Ovary (tissue), 9 donors: ENCODE results near the gene AQP10. TPM values are rescaled to one million over a fixed set of nuclear protein-coding genes. Genes with fewer than 3 reads are reported as not detected.

Source experiments
- DNase-seq, 5 donors: peaks; one replicate each; pipeline ENCODE4 v3.0.0-alpha.2; 2019 to 2020
- H3K27ac ChIP-seq, 2 donors: fragments of 200-600 bp; one replicate each; pipeline versions ENCODE4 v1.5.1 to v1.8.0; 2019 to 2022
- H3K27me3 ChIP-seq: fragments of 200-600 bp; one replicate; pipeline ENCODE4 v1.8.0; 2022
- H3K36me3 ChIP-seq: fragments of 200-600 bp; sonication (generic); one replicate; pipeline ENCODE4 v1.5.1; 2019
- H3K4me1 ChIP-seq: one replicate; pipeline ENCODE4 v1.8.1; 2013; ENCODE audit warnings: mild to moderate bottlenecking, moderate library complexity; ENCODE audit not compliant: insufficient read depth
- H3K4me3 ChIP-seq: fragments of 200-600 bp; sonication (generic); one replicate; pipeline ENCODE4 v1.5.1; 2017
- H3K9me3 ChIP-seq, 2 donors: fragments of 200-600 bp in 1 of 2; sonication (generic) in 1 of 2; one replicate each; pipeline versions ENCODE4 v1.5.1 to v1.8.1; 2013 to 2019; ENCODE audit warnings: mild to moderate bottlenecking in 1 of 2, moderate library complexity in 1 of 2
- EP300 ChIP-seq: sonication (generic); formaldehyde crosslinking; IDR thresholded peaks from one replicate; pipeline ENCODE4 v1.6.1; 2017; ENCODE audit warnings: antibody characterized with exemption
- POLR2A ChIP-seq: fragments of 450-650 bp; IDR thresholded peaks from one replicate; pipeline ENCODE4 v1.6.1; 2017; ENCODE audit warnings: antibody characterized with exemption, mild to moderate bottlenecking, moderate library complexity
- WGBS, 3 donors: extraction: QIAGEN DNeasy Blood & Tissue Kit in 1 of 3; methylation state at CpG; one replicate each; pipeline versions ENCODE4 v1.1.5 to v1.1.7; 2013 to 2017; 5-methylcytosine and 5-hydroxymethylcytosine counted together
- intact Hi-C, 4 donors: fragments of 100-400 bp; cut with DNase I; formaldehyde crosslinking; loops; one replicate each; pipeline versions ENCODE4 v1.11.0 to v1.15.1; 2022 to 2023
- polyA plus RNA-seq, 2 donors: library from polyadenylated mRNA; stranded (reverse); fragments of 200-250 nt in 1 of 2; fragments of 350-450 nt in 1 of 2; fragmentation: Illumina TruSeq in 1 of 2; extraction: RNeasy Lipid Tissue Mini Kit (QIAGEN cat#74804) in 1 of 2; gene quantifications; one replicate each; pipeline ENCODE4 v1.2.3, GENCODE V29; 2013 to 2014
- total RNA-seq, 7 donors: library from RNA; depleted of rRNA in 2 of 7; stranded (reverse); fragments of >200 nt in 2 of 7; fragmentation: NEBNext Ultra II Directional in 3 of 7; extraction: Animal tissue kit (Norgen Biotek cat#: 25700) in 3 of 7; gene quantifications; one replicate each; pipeline versions ENCODE4 v1.1.0 to v1.2.4, GENCODE V29; 2016 to 2023
- TF ChIP-seq, protein P1 (sequence below), 3 donors: fragments of 450-650 bp in 2 of 3; fragments of 200-600 bp in 1 of 3; IDR thresholded peaks; one replicate each; pipeline versions ENCODE4 v1.5.1 to v1.8.0; 2016 to 2022; ENCODE audit warnings: antibody characterized with exemption in 3 of 3, mild to moderate bottlenecking in 1 of 3
- donor health status: DM: no; HTN: no; CAD: no; lungs with moderate emphysema.
- donor health status: DM: no; HTN: no; CAD: no.
- donor health status: Bipolar disorder and iron deficiency.
- donor health status: DM: yes; HTN: yes; CAD: no.
- donor health status: DM: no; HTN: no; CAD: no.
- donor health status: DM: yes; HTN: yes; CAD: no.

AQP10 gene
- total and polyA plus RNA-seq, 9 donors = 0.13 to 1.0 (median 0.23) TPM; not detected in 6

DNA sequence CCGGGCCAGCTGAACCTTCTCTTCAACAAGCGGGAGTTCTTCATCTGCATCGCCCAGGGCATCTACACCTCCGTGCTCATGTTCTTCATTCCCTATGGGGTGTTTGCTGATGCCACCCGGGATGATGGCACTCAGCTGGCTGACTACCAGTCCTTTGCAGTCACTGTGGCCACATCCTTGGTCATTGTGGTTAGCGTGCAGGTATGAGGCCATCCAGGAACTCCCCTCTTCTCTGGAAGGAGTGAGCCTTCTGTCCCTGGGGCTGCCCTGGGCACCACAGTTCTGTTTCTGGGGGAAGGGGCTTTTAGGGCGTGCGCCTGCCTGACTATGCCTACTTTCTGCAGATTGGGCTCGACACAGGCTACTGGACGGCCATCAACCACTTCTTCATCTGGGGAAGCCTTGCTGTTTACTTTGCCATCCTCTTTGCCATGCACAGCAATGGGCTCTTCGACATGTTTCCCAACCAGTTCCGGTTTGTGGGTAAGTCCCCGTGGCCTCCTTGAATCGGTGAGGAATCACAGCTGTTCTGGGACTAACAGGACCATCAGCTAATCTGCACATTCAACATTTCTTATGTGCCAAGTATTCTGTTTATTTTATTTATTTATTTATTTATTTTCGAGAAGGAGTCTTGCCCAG lies 25.5 kb downstream of the AQP10 start:
- Histone ChIP-seq H3K4me1 (no peaks in the 10 kb centered on the region), H3K27me3 (no peaks in the 10 kb centered on the region), H3K27ac (no peak overlapping the region), H3K4me3 (no peak overlapping the region), H3K9me3 (no peaks in the 10 kb centered on the region), H3K36me3 (no peaks in the 10 kb centered on the region)
- no peak for DNase-seq
- 88 to 91% (median 88%) methylated on average over 15 of the region's 15 CpGs for WGBS, 3 donors
- intact Hi-C loops = no loop called here
- TF ChIP-seq POLR2A (no peak), EP300 (no peak)
- TF ChIP-seq, protein P1, sequence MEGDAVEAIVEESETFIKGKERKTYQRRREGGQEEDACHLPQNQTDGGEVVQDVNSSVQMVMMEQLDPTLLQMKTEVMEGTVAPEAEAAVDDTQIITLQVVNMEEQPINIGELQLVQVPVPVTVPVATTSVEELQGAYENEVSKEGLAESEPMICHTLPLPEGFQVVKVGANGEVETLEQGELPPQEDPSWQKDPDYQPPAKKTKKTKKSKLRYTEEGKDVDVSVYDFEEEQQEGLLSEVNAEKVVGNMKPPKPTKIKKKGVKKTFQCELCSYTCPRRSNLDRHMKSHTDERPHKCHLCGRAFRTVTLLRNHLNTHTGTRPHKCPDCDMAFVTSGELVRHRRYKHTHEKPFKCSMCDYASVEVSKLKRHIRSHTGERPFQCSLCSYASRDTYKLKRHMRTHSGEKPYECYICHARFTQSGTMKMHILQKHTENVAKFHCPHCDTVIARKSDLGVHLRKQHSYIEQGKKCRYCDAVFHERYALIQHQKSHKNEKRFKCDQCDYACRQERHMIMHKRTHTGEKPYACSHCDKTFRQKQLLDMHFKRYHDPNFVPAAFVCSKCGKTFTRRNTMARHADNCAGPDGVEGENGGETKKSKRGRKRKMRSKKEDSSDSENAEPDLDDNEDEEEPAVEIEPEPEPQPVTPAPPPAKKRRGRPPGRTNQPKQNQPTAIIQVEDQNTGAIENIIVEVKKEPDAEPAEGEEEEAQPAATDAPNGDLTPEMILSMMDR (IDR thresholded peaks at IDR 0.05) = no peak

DNA sequence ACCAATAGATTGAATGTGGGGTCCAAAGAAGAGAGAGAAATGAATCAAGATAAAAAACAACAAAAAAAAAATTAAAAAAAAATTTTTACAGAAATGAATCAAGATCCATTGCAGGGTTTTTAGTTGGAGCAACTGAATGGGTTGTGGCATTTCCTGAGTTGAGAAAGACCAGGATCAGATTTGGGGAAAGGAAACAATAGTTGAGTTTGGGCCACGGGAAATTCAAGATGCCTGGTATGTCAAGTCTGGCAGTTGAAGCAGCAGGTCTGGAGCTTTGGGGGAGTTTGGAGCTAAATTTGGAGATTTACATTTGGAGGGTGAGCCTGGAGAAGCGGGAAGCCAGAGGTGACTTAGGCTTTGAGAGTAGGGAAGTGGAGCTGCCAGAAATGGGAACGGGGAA lies 27.1 kb downstream of the AQP10 start:
- no peak for DNase-seq
- WGBS, 3 donors = 33 to 62% (median 37%) methylated on average over 3 of the region's 3 CpGs
- no peaks in the 10 kb centered on the region for H3K36me3 ChIP-seq
- H3K27ac ChIP-seq = no peak overlapping the region
- no peaks in the 10 kb centered on the region for H3K9me3 ChIP-seq
- H3K4me1 ChIP-seq = peaks cover 6% of the 10 kb centered on the region
- no peak overlapping the region for H3K4me3 ChIP-seq
- intact Hi-C loops = no loop called here
- no peaks in the 10 kb centered on the region for H3K27me3 ChIP-seq
- TF ChIP-seq, protein P1 (IDR thresholded peaks at IDR 0.05) = no peak
- TF ChIP-seq POLR2A (no peak), EP300 (no peak)

DNA sequence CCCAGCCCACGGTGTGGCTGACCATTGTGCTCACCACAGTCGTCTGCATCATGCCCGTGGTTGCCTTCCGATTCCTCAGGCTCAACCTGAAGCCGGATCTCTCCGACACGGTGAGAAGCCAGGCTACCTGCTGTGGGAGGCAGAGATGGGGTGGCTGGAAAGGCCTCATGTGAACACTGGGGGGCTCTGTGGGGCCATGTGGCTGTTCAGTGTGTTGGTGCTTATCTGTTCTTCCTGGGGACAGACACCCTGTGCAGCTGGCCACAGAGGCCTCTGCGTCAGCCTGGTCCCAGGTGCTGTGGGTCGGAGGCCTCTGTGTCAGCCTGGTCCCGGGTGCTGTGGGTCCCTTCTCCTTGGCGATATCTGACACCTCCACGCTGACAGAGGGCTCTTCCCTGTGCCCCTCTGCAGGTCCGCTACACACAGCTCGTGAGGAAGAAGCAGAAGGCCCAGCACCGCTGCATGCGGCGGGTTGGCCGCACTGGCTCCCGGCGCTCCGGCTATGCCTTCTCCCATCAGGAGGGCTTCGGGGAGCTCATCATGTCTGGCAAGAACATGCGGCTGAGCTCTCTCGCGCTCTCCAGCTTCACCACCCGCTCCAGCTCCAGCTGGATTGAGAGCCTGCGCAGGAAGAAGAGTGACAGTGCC lies 27.7 kb downstream of the AQP10 start:
- no peak overlapping the region for H3K27ac ChIP-seq
- no peak for DNase-seq
- peaks cover 10% of the 10 kb centered on the region for H3K4me1 ChIP-seq
- H3K36me3 ChIP-seq = no peaks in the 10 kb centered on the region
- intact Hi-C loops = no loop called here
- TF ChIP-seq EP300 = no peak
- no peak for TF ChIP-seq POLR2A
- TF ChIP-seq, protein P1 (IDR thresholded peaks at IDR 0.05) = no peak
- H3K4me3 ChIP-seq = no peak overlapping the region
- no peaks in the 10 kb centered on the region for H3K27me3 ChIP-seq
- H3K9me3 ChIP-seq = no peaks in the 10 kb centered on the region
- WGBS, 3 donors = 84 to 93% (median 87%) methylated on average over 27 of the region's 27 CpGs

DNA sequence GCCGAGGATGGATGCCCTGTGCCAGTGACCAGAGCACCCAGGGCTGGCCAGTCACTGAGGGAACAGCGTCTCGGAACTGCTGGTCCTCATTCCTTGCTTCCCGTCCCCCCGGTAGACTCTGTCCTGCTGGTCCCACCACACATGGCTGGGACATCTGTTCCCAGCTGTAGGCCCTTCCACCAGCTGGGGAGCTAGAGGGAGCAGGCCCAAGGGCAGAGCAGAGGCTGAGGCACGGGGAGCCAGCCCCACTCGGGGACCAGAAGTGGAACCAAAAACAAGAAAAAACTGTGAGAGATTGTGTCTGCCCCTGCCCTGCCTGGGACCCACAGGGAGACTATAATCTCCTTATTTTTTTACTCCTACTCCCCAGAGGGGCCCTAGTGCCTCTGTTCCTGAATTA lies 28.2 kb downstream of the AQP10 start:
- DNase-seq = no peak
- no peaks in the 10 kb centered on the region for H3K9me3 ChIP-seq
- H3K27ac ChIP-seq = no peak overlapping the region
- no peaks in the 10 kb centered on the region for H3K36me3 ChIP-seq
- TF ChIP-seq EP300 (no peak), POLR2A (no peak)
- TF ChIP-seq, protein P1 (IDR thresholded peaks at IDR 0.05) = no peak
- intact Hi-C loops = no loop called here
- 39 to 62% (median 55%) methylated on average over 5 to 7 of the region's 7 CpGs for WGBS, 3 donors
- H3K4me1 ChIP-seq = peaks cover 12% of the 10 kb centered on the region
- no peaks in the 10 kb centered on the region for H3K27me3 ChIP-seq
- H3K4me3 ChIP-seq = no peak overlapping the region
